GM21723 (cell line): ENCODE data around the gene GTF2IRD1.
"Not testable (repeated sequence)": the region's sequence is repeated elsewhere in the genome, so short reads cannot be mapped to it uniquely, and the experiment has no call there.

ENCODE experiments used
- ATAC-seq: cut with Tn5 transposase; IDR thresholded peaks from one replicate; pipeline ENCODE4 v1.9.1; 2021; ENCODE audit warnings: mild to moderate bottlenecking, moderate library complexity; ENCODE audit not compliant: unreplicated experiment

GTF2IRD1 gene

GRCh38 chr7:74485611-74486010, 31.9 kb downstream of the GTF2IRD1 start:
- no peak for ATAC-seq

- not testable (repeated sequence) for ATAC-seq
Measured at GRCh38 chr7:74488518-74489030, 34.9 kb downstream of the GTF2IRD1 start.

GRCh38 chr7:74489997-74490945, 36.6 kb downstream of the GTF2IRD1 start:
- no peak for ATAC-seq

- ATAC-seq = not testable (repeated sequence)
Measured at GRCh38 chr7:74491490-74491889, 37.8 kb downstream of the GTF2IRD1 start.

- ATAC-seq = no peak
Measured at GRCh38 chr7:74493295-74493694, 39.6 kb downstream of the GTF2IRD1 start.

- no peak for ATAC-seq
Measured at GRCh38 chr7:74494076-74494548, 40.4 kb downstream of the GTF2IRD1 start.

GRCh38 chr7:74495112-74496086, 41.7 kb downstream of the GTF2IRD1 start:
- ATAC-seq = no peak

- ATAC-seq = no peak
Measured at GRCh38 chr7:74496272-74496671, 42.6 kb downstream of the GTF2IRD1 start.

- not testable (repeated sequence) for ATAC-seq
Measured at GRCh38 chr7:74496773-74497172, 43.1 kb downstream of the GTF2IRD1 start.

GRCh38 chr7:74498354-74498753, 44.6 kb downstream of the GTF2IRD1 start:
- ATAC-seq = no peak

- no peak for ATAC-seq
Measured at GRCh38 chr7:74498996-74499834, 45.5 kb downstream of the GTF2IRD1 start.

GRCh38 chr7:74499835-74500388, 46.2 kb downstream of the GTF2IRD1 start:
- ATAC-seq = no peak

- no peak for ATAC-seq
Measured at GRCh38 chr7:74501298-74501697, 47.6 kb downstream of the GTF2IRD1 start.

- ATAC-seq = no peak
Measured at GRCh38 chr7:74502216-74502891, 48.6 kb downstream of the GTF2IRD1 start.

- ATAC-seq = no peak
Measured at GRCh38 chr7:74503061-74503460, 49.4 kb downstream of the GTF2IRD1 start.

- ATAC-seq = no peak
Measured at GRCh38 chr7:74503943-74504342, 50.2 kb downstream of the GTF2IRD1 start.

GRCh38 chr7:74505471-74506324, 52.0 kb downstream of the GTF2IRD1 start:
- ATAC-seq = no peak

GRCh38 chr7:74506325-74506724, 52.6 kb downstream of the GTF2IRD1 start:
- ATAC-seq = no peak
